ENCODE data around the gene TMEM163.
A peak's percentile ranks its signal among the peaks of the same experiment; 100 is the strongest.
"Not testable (repeated sequence)": the region's sequence is repeated elsewhere in the genome, so short reads cannot be mapped to it uniquely, and the experiment has no call there.

TMEM163 gene

GRCh38 chr2:134527381-134527780, 191.4 kb downstream of the TMEM163 start:
- DNase-seq (ENCODE audit: low spot score), result no peak

GRCh38 chr2:134522496-134523455, 196.0 kb downstream of the TMEM163 start:
- DNase-seq (ENCODE audit: low spot score), result peak; percentile 78

GRCh38 chr2:134518101-134518500, 200.7 kb downstream of the TMEM163 start:
- no peak for DNase-seq (ENCODE audit: low spot score)

GRCh38 chr2:134515137-134515536, 203.7 kb downstream of the TMEM163 start:
- no peak for DNase-seq (ENCODE audit: low spot score)

- no peak for DNase-seq (ENCODE audit: low spot score)
Measured at GRCh38 chr2:134513465-134513804, 205.4 kb downstream of the TMEM163 start.

- DNase-seq (ENCODE audit: low spot score), result no peak
Measured at GRCh38 chr2:134512734-134513464, 205.9 kb downstream of the TMEM163 start.

GRCh38 chr2:134508391-134508790, 210.4 kb downstream of the TMEM163 start:
- peak; percentile 76 for DNase-seq (ENCODE audit: low spot score)

- no peak for DNase-seq (ENCODE audit: low spot score)
Measured at GRCh38 chr2:134507697-134508096, 211.1 kb downstream of the TMEM163 start.

GRCh38 chr2:134507159-134507558, 211.6 kb downstream of the TMEM163 start:
- DNase-seq (ENCODE audit: low spot score), result not testable (repeated sequence)

- no peak for DNase-seq (ENCODE audit: low spot score)
Measured at GRCh38 chr2:134505446-134505845, 213.4 kb downstream of the TMEM163 start.

GRCh38 chr2:134504586-134505336, 214.0 kb downstream of the TMEM163 start:
- no peak for DNase-seq (ENCODE audit: low spot score)

- DNase-seq (ENCODE audit: low spot score), result peak; percentile 22
Measured at GRCh38 chr2:134502104-134502503, 216.7 kb downstream of the TMEM163 start.

- peak; percentile 58 for DNase-seq (ENCODE audit: low spot score)
Measured at GRCh38 chr2:134501476-134502091, 217.2 kb downstream of the TMEM163 start.

GRCh38 chr2:134500211-134500935, 218.4 kb downstream of the TMEM163 start:
- peak; percentile 31 for DNase-seq (ENCODE audit: low spot score)

GRCh38 chr2:134499307-134499926, 219.4 kb downstream of the TMEM163 start:
- DNase-seq (ENCODE audit: low spot score), result peak; percentile 18

GRCh38 chr2:134498654-134499053, 220.1 kb downstream of the TMEM163 start:
- no peak for DNase-seq (ENCODE audit: low spot score)

GRCh38 chr2:134493797-134494196, 225.0 kb downstream of the TMEM163 start:
- DNase-seq (ENCODE audit: low spot score), result no peak

- no peak for DNase-seq (ENCODE audit: low spot score)
Measured at GRCh38 chr2:134491771-134492441, 226.9 kb downstream of the TMEM163 start.

- DNase-seq (ENCODE audit: low spot score), result no peak
Measured at GRCh38 chr2:134491022-134491421, 227.8 kb downstream of the TMEM163 start.

- no peak for DNase-seq (ENCODE audit: low spot score)
Measured at GRCh38 chr2:134490559-134490958, 228.2 kb downstream of the TMEM163 start.

Data from cerebellar cortex (tissue), 1 donor.